ENCODE results near the gene MTHFR.

The MTHFR gene

GRCh38 chr1:11753555-11754208 is 52.1 kb downstream of the MTHFR start:
- DNase-seq (ENCODE audit: low spot score), result no peak

- no peak for DNase-seq (ENCODE audit: low spot score)
Measured at GRCh38 chr1:11752359-11753088, 53.2 kb downstream of the MTHFR start.

- no peak for DNase-seq (ENCODE audit: low spot score)
Measured at GRCh38 chr1:11751087-11751486, 54.7 kb downstream of the MTHFR start.

DNA sequence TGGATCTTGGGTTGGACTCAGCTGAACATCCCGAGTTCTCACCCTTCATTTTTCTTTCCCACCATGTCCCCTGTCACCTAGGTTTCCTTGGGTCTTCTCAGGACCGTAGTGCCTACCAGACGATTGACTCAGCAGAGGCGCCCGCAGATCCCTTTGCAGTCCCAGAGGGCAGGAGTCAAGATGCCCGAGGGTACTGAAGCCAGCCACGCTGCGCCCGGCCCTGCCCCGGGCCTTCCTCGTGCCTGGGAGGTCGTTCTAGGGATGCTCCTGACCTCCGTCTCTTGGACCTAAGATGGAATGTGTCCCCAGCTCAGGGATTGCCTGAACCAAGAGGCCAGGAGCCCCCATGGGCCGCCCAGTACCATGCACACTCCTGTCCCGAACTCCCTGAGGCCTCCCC is 55.8 kb downstream of the MTHFR start:
- DNase-seq (ENCODE audit: low spot score), result no peak

- DNase-seq (ENCODE audit: low spot score), result peak; percentile 72
Measured at GRCh38 chr1:11749203-11749689, 56.5 kb downstream of the MTHFR start.

GRCh38 chr1:11748294-11749202 is 57.2 kb downstream of the MTHFR start:
- DNase-seq (ENCODE audit: low spot score), result no peak

- no peak for DNase-seq (ENCODE audit: low spot score)
Measured at GRCh38 chr1:11746795-11747487, 58.8 kb downstream of the MTHFR start.

- no peak for DNase-seq (ENCODE audit: low spot score)
Measured at GRCh38 chr1:11746092-11746491, 59.7 kb downstream of the MTHFR start.

- DNase-seq (ENCODE audit: low spot score), result no peak
Measured at GRCh38 chr1:11744287-11744686, 61.5 kb downstream of the MTHFR start.

DNA sequence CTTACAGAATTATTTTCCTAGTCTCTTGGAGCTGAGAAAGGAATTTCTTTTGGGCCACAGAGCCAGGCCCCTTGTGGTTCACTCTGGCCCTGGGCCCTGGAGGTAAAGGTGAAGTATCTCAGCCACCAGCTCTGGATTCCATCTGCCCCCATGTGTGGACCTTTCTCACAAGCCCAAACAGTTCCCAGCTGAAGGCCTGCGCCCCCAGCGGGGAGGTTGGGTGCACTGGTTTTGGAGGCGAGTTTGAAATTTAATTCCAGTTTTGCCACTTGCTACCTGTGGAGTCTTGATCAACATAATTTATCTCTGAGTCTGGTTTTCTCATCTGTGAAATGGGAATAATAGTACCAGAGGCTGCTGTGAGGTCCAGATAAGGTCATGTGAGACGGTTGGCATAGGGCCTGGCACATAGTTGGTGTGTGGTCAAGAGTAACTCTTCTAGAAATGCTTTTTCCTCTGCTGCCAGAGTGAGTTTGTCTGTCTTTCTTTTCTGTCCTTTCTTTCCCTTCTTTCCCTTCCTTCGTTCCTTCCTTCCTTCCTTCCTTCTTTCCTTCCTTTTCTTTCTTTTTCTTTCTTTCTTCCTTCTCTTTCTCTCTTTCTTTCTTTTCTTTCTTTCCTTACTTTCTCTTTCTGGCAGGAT is 63.7 kb downstream of the MTHFR start:
- DNase-seq (ENCODE audit: low spot score), result no peak

DNA sequence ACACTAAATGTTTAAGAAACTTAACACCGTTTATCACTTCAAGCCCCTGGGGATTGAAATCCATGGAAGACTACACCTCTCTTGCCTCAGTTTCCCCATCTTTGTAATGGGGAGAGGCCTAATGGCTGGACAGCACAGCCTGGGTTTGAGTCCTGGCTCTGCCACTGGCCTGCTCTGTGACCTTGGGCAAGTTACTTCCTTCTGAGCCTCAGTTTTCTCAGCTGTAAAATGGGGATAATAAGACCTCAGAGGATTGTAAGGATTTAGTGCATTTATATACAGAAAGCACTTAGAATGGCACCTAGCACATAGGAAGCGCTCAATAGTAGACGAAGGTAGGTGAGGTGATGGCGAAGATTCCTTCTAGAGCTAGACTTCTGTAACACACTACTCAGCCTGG is 64.3 kb downstream of the MTHFR start:
- DNase-seq (ENCODE audit: low spot score), result no peak

DNA sequence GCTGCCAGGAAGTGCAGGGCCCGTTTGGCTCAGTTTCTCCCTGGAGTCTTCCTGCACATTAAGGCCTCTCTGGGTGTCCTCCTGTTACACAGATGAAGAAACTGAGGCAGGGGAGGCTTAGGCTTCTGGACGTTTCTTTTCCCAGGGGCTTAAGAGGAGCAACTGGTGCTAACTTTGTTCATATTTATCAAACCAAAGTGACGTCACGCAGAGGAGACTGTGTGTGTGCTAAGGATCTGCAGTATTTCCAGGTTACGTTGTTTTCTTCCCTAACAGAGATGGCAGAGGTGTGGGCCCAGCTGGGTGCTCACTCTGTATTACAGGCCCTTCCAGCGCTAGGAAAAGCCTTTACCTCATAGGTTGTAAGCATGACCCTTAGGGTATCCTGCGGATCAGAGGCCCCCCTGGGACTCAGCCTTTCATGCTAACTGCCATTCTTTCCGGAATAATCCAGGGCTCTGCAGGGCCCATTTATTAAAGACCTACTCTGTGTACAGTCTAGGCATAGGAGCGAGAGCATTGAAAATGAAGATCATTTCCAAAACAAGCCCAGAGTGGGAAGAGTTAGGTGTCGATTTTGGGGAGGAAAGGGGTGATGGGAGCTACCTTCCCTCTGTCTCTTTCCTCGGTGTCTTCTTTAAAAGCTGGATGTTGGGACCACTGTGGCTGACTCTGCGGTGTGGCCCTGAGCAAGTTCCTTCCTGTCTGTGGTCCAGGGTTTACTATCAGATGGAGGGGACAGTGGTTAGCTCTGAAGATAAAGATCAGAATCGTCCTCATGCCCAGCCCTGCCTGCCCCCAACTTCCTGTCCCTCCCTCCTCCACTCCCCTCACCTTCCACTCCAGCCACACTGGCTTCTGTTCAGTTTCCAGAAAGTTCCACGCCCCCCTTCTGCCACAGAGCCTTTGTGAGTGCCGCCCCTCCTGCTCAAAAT is 65.2 kb downstream of the MTHFR start:
- peak; percentile 27 for DNase-seq (ENCODE audit: low spot score)

GRCh38 chr1:11738783-11739182 is 67.0 kb downstream of the MTHFR start:
- no peak for DNase-seq (ENCODE audit: low spot score)

- DNase-seq (ENCODE audit: low spot score), result no peak
Measured at GRCh38 chr1:11738096-11738495, 67.7 kb downstream of the MTHFR start.

- DNase-seq (ENCODE audit: low spot score), result peak; percentile 52
Measured at GRCh38 chr1:11736746-11737639, 68.8 kb downstream of the MTHFR start.

DNA sequence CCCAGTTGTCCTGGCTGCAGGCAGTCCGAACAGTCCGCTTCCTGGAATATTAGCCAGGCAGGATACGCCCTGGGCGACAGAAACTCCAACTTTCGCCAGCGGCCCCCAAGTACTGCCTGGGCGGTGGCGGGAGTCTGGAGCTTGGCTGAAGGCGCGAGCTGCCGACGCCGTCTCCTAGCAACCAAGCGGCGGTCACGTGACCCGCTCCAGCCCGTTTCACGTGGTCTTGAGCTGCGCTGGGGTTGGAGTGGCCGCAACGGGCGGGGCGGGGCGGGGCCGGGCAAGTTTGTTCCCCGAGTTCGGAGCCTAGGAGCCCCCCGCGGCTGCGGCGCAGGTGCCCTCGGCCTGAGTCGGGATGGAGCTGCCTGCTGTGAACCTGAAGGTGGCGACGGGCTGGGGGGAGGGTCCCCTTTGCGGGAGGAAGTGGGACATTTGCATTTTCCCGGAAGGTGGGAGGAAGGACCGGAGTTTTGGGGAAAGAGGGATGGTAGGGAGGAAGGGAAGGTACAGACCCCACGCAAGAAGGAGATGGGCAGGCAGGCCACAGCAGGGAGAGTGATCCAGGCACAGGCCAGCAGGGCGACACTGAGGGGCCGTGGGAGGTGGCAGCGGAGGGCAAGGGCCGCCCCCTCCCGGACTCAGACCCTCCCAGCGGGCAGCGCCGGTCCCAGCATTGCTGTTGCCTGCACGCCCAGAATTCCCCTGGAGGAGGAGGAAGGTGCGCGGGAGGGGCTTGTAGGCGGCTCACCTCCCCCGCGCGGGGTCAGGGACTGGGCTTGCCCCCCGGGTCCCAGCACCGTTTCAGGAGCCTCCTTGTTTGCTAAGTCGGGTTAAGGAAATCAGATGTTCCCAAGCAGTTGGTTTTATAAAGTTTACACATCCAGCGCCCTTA is 69.7 kb downstream of the MTHFR start, which contains the start of gene AGTRAP:
Gene AGTRAP, plus strand, starts transcription at position 283 of the 892 bp plus-strand sequence. Its CDS starts 73 bp downstream, at position 356.
- DNase-seq (ENCODE audit: low spot score), result peak; percentile 85
